Stimulated activated CD8-positive, alpha-beta memory T cell treated with anti-CD3 and anti-CD28 coated beads, Interleukin-4, amount 100 ng/mL, for 48 hours (primary cell): Measurements from ENCODE around the gene RAPGEF5.

ENCODE experiments used
- DNase-seq: peaks from one replicate; pipeline ENCODE4 v3.0.0-alpha.2; 2020

The RAPGEF5 gene

DNA sequence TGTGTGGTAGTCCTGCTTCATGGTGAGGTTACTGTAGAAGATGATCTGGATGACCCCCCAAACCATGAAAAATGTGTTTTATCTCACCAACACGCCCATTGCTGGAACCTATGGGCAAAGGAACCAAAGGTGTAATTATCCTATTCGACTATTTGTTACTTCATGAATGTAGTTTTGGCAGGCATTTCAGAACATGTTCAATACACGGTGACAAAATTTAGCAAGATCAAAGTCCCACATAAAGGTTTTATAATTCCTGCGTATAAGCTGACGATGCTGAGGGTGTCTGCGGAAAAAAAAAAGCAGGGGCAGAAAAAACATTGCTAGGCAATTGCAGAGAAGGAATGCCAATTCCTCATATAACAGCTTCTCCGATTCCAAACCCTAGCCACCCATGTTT lies 13.3 kb downstream of the RAPGEF5 start:
- DNase-seq = no peak

DNA sequence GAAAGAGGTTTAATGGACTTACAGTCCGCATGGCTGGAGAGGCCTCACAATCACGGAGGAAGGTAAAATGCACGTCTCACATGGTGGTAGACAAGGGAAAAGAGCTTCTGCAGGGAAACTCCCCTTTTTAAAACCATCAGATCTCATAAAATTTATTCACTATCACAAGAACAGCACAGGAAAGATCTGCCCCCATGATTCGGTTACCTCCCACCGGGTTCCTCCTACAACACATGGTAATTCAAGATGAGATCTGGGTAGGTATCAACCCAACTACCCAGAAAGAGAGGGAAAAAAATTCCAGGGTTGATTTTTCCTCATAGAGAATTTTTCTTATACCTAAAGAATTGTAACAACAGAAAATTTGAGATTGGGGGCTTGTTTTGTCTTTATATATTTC lies 13.9 kb downstream of the RAPGEF5 start:
- DNase-seq = no peak

DNA sequence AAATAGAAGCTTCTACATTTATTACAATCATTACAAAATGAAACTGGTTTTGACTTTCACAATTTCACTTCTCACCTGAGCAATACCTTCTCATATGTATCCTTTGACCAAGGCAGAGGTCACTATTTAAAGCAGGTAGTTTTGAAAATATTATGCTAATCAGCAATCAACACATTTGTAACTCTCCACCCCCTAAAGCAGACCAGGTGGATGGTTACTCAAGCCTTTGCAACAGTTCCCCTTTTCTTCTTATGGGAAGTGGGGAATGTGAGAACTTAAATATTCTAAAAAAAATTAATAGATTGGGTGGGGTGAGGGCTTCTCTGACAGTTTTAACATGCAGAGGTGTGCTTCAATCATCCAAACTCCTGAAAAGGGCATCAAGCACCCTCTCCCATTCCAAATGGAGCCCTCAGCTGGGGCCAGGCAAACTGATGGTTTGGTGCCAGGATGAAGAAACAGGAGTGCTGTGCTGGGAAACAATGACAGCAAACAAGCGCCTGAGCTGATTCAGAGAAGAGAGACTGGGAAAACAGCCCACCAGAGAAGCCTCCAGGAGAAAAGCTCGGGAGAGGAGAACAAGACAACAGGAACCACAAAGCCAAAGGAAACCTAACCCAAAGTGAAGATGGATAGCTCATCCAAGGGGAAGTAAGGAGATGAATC lies 17.1 kb downstream of the RAPGEF5 start:
- no peak for DNase-seq

DNA sequence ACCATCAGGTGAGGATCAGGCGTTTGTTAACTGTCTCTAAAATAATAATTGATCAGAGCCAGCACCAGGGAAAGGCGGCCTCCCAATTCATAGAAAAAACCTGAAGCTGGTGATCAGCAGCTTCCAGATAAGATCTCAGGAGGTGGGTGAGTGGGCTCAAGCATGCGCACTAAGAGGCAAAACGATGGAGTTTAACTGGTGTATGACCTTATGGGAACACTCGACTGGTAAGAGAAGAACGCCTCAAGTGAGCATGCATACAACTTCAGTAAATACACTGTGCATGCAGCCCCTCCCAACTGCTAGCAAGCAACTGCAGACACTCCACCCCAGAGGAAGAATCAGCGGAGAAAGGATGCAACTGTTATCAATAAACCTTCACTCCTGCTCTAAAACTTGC lies 18.1 kb downstream of the RAPGEF5 start:
- DNase-seq = no peak

DNA sequence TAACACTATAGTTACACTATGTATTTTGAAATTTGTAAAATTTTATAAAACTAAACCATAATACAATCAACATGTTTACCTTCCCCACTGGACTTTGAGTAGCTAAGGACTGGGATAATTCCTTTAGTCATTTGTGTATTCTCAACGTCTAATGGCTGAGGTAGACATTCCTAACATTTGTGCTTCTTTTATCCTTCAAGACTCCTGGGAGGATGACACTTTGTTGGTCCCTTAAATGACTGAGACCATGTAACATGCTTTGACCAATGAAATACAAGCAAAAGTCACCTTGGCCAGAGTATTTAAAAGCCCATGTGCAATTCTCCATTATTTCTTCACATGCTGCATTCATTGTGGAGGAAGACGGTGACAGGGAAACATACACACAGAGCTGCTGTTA lies 18.5 kb downstream of the RAPGEF5 start:
- DNase-seq = no peak

DNA sequence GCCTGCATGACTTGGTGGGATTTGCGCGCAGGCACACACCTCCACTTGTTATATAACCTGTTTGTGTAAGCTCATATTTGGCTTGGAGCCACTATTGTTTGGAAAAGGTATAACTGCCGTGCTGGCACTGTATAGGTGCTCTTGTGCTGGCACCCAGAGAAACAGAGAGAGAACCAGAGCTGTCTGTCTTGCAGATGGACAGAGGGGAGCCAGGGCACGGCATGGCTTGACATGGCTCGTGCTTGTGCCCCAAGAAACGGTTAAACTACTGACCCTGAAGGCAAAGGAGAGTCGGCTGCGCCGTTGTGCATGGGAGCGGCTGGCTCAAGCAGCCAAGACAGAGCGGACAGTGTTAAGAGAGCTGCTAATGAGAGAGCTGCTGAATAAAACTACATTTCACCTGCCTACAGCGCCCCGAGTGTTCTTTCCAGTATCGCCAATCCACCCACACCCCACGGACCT lies 23.2 kb downstream of the RAPGEF5 start:
- DNase-seq = no peak

DNA sequence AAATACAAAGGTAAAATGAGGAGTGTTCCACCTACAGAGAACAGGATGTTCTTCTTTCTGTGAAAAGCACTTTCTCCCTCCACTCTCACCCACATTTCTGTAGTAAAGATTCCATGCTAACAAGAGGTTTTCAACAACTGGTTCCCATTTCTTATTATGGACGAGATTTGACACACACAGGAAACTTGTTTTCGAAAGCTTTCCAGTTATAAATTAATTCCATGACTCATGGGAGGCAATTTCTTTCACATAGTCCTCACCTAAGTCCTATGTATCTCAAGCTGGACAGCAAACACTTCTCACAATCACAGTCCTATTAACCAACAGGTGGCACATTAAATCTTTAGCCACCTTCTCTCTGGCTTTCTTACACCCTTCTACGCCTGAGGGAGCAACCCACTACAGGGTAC lies 24.5 kb downstream of the RAPGEF5 start:
- DNase-seq = no peak

DNA sequence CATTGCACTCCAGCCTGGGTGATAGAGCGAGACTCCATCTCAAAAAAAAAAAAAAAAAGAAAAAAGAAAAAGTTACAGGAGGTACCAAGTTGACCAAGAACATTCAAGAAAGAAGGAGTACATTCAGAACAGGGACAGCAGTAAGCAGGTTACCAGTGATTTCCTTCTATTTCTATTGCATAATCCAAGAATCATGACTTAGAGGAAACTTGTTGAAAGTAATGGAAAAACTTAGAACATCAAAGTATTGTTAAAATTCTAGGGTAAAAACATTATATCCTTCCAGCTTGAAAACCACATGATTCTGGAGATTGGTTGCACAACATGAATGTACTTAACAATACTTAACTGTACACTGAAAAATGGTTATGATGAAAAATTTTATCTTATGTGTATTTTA lies 25.2 kb downstream of the RAPGEF5 start:
- no peak for DNase-seq

DNA sequence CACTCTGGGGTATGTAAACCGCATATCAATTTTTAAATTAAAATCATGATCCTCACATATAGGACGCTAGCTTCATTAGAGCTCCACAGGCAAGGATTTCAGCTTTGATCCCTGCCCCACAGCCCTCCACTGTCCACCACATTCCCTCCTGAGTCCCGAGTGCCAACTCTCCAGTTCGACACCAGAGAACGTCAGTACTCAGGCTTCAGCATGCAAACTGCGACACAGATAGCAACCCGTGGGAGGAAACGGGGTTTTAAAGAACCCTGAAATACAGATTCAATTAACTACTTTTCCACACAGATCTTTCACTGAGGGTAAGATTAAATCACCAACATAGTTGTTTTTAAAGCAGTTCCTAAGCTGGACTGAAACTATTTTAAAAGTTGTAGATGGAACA lies 26.1 kb downstream of the RAPGEF5 start:
- no peak for DNase-seq

DNA sequence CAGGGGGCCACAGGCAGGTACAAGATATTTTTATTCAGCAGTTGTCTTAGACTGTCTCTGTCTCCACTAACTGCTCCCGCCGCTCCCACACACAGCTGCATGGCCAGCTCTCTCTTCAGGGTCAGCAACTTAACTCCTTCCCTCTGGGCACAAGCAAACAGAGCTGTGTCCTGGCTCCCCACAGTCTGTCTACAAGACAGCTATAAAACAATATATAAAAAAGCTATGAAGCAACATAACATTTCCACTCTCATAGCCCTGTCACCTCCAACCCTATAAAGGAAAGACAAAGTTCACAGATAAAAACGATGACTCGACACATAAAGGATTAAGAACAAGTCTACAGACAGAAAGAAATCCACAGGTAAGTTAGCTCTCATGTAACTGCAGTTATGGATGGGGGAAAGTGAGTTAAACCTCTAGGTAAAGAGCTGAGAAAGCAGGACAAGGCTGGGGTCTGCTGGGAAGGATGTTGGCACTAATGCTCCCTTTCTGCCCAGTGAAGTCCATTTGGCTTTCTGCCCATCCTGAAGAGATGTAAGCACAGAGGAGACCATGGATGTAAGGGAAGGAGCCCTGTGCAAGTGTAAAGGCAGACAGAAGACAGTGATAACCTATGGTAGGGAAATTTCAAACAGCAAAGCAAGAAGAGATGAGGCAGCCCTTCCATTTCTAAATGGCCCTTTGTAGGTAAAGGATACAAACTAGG lies 27.0 kb downstream of the RAPGEF5 start:
- DNase-seq = no peak

DNA sequence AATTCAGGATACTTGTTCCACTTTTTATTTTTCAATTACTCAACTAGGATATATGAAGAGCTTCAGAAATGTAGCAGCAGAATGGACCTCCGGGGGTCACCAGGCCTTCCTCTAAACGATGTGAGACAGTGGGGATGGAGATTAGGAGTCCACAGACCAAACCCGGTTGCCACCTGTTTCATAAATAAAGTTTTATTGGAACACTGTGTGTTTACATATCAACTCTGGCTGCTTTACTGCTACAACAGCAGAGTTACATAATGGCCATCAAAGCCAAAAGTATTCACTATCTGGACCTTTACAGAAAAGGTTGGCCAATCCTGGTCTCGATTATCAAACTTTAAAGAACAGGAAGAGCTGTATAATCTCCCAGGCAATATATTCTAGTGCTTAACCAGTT lies 30.8 kb downstream of the RAPGEF5 start:
- no peak for DNase-seq

DNA sequence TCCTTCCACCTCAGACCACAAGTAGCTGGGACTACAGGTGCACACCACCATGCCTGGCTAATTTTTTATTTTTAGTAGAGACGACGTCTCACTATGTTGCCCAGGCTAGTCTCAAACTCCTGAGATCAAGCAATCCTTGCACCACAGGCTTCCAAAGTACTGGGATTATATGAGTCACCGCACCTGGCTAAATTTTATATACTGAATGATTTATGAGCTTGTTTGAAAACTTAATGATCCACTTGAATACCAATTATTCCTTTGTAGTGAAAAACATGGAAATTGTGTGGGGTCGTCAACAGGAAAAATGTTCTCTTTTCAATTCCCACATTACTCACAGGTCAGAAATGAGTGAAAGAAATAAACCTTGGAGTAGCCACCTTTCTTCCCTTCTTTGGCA lies 31.3 kb downstream of the RAPGEF5 start:
- no peak for DNase-seq

DNA sequence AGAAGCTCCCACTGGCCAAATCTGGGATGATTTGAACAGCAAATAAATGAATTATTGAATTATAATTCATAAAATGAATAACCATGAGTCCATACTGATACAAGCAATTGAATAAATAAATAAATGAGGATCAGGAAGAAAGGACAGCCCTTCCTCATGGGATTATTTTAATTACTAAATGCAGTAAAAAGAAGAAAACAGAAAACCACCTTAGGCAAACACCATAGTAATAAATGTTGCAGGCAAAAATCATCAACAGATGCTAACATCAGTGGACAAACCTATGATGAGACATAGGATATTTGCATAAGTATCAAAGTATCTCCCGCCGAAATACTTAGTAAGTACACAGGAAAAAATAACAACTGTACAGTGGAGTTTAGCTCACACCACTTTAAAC lies 33.2 kb downstream of the RAPGEF5 start:
- DNase-seq = no peak

DNA sequence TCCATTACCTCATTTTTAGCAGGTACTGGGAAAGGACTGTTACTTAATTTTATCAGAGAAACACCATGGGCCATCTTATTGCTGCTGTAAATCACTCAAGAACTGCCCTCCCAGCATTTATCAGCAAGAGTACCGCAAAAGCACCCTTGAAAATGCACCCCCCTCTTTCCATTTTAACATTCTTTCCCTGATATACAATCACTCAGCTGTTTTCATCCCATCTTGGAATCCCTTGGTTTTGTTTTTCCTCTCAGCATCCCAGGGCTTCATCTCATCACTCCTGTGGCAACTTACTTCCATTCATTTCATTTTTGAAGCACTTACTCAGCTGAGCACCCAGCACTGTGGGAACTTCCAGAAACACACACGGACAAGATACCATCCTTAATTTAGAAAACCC lies 36.5 kb downstream of the RAPGEF5 start:
- DNase-seq = no peak

DNA sequence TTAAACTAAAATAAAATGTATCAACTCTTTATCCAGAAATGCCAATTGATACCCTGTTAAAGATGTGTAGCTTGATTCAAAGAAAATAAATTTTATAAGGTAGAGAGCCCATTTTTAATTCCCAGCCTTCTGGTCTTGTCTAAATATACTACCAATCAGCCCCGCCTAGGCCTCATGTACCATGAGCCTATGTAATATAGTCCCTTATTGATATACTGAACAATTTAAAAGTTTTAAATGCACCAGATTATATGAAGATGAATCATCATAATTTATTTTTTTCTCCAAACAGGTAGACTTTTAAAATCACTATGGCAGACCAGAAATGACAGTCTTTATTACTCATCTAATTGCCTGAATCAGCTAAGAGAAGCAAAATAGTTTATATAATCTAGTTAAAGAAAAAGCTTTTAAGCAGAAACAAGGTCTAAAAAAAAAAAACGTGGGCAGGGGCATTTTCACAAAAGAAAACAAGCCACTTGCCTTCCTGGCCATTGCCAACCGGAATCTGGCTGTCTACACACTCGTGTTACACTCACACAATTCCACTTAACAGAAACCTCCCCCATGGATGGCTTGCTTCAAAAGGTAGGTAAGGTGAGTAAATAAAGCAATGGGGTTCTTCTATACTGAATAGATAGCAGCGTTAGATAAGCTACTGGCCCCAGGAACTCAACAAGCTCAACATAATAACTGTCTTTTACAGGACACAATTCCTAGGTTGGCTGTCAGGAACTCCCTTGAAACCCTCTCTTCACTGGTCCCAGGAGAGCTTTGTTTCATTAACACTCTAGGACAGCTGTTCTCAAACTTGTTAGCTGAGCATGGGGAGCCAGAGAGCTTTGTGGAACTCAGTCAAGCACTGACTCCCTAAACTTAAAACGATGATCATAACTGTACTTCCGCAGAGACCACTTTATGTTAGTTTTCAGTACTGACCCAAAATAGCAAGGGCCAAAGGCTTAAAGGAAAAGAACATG lies 37.2 kb downstream of the RAPGEF5 start:
- DNase-seq = no peak

DNA sequence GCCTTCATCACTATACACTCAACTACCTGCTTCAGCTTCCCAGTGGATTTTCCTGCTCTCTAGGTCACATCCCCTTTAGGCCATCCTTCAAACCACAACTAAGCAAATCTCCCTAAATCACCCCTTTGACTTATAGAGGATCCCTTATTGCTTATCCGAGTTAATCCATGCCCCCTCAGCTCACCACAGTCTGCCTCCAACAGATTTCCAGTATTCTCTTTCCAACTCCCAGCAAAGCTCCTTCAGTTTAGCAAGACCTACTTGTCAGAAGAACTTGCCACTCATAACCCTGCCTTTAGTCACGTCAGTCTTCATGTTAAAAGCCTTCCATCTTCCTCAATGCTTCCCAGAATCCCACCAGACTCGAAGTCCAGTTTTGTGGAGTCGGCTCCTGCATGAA lies 38.6 kb downstream of the RAPGEF5 start:
- DNase-seq = no peak

DNA sequence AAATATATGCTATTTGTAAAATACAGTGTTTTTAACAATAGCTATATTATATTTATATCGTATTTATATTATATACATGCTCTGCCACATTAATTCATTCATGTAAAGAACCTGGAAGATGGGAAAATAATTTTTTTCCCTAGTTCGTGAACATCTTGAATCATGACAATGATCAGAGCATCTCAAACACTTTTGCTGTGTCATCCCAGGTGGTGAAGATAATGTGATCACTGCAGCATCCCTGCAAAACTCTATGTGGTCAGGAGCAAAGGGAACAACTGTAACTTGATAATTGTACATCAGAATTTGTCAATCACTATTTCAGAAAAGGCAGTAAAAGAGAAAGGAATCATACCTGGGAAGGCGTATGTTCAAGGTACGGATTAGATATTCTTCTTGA lies 39.3 kb downstream of the RAPGEF5 start:
- no peak for DNase-seq

DNA sequence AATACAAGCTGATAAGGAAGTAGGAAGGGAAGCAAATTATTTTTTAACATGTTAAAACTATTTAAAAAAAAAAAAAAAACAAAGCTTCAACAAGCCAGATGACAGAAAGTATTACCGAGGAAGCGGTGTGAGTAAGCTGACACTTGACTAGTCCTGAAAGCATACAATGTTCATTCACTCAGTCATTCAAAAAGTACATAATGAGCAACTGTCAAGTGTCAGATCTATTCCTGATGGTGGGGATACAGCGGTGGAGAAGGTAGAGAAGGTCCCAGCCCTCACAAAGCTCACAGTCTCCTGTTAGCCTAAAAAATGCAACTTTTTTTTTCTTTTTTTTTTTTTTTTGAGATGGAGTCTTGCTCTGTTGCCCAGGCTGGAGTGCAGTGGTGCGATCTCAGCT lies 40.0 kb downstream of the RAPGEF5 start:
- DNase-seq = no peak

DNA sequence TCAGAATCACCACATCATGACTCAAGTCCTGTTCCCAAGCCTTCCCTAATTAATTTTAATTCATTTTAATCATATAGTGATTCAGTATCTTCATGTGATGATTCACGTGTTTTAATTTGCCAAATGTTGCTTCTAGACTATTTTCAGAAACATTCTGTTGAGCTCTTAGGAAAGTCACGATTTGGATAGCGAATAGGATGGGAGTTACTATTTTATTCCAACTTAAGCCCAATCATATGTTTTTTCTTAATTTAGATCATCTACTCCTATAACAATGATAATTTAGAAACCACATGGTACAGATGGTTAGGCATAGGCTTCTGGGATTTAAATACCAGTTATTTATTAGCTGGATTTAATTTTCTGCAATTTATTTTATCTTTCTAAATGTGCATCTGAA lies 49.1 kb downstream of the RAPGEF5 start:
- DNase-seq = no peak

DNA sequence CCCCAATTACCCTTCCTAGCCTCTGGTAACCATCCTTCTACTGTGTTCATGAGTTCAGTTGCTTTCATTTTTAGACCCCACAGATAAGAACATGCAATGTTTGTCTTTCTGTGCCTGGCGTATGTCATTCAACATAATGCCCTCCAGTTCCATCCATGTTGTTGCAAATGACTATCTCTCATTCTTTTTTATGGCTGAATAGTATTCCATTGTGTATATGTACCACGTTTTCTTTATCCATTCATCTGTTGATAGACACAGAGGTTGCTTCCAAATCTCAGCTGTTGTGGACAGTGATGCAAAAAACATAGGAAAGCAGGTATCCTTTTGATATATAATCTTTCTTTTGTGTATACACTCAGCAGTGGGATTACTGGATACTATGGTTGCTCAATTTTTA lies 51.2 kb downstream of the RAPGEF5 start:
- no peak for DNase-seq

DNA sequence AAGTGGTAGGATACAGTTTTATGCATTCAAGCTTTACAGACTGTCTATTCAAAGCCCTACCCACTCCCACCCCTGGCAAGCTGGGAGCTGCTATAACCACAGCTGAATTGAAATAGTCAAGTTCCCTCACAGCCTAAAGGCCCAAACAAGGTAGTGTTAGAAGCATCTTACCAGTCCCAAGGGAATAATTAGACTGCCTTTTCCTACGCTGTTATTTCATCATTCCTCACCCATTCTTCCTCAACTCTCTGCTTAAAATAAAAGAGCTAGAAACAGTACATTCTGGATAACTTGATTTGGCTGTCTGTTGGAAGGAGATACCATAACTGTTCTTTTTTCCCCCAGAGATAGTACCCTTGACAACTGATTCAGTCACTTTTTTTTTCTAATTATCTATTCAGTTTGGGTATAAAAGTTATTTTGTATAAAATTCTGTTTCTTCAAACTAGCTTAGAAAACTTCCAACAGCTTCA lies 54.0 kb downstream of the RAPGEF5 start:
- DNase-seq = no peak

DNA sequence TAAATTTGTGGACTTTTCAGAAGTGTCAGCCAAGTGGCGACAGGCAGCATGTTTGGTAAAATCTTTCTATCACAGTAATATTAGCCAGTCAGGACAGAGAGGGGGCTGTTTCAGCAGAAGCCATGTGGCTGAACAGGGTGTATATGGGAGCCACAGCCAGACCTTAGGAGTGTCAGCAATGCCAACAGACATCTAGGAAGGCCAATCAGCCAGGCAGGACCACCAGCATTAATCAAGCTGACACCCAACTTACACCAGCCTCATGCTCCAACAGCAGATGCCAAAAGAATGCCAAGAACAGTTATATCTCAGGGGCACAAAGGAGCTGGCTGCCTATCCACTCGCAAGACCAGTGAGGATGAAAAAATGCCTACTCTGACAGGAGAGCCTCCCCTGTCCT lies 54.8 kb downstream of the RAPGEF5 start:
- DNase-seq = no peak

DNA sequence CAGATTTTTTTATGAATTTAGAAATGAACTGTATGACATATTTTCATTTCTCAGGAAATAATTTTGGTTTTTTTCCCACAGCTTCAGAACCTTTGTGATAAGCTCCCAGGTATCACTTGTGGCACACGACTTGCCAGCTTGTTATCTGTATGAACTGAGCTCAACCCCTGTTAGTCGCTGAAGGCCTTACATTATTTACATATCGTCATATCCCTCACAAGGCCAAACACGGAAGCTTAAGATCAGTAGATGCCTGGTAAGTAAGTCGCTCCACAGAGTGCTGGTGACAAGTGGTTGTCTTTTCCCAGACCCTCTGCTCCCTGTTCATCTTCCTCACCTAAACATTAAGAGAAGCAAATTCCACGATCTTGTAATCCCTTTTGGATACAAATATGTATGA lies 55.2 kb downstream of the RAPGEF5 start:
- no peak for DNase-seq

DNA sequence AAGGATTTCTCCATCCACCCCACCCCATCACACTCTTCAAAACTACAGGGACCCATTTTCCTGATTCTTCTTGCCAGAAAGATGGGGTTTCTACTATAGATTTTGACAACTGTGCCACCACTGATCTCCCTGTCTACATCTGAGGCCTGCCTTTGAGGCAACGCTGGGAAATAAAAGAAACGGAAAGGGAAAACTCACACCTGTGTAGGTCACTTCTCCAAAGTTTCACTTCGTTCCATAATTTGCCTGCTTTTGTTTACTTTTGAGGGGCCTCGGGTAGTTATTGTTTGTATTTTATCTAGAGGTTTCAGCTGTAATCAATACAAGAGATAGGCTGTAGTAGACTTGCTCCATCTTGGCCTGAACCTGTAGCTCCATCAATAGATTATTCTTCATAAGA lies 56.1 kb downstream of the RAPGEF5 start:
- DNase-seq = no peak
